ENCODE data around the gene RADIL.

The RADIL gene

DNA sequence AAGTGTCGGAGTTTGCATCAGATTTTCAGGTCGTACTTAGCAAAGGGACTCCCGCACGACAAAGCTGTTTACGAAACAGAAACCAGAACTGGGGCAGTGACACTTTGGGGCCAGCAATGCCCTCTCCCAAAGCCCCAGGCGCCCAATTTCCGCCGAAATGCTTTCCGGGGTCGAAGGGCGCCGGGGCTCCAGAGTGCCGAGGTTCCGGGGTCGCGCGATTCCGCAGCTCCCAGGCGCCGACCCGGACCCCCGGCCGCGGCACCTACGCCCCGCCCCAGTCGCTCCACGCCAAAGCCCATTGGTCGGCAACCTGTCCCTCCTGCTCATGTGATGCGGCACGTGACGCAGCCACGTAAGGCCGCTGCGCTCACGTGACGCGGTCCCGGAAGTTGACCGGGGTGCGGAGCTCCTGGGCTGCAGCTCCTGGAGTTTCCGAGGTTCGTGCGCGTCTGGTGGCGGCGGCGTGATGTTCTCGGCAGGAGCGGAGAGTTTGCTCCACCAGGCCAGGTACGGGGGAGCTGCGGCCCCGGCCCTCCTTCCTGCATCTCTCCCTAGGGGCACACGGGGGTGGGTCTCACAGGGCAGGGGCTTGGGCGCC is 108.2 kb downstream of the RADIL start, which contains the start of gene AP5Z1:
AP5Z1 (plus strand) TSS at position 374 of the 598 bp plus-strand sequence; CDS start at position 467, 93 bp downstream.
- peak; percentile 87 for DNase-seq (ENCODE audit: low read depth, low spot score)

GRCh38 chr7:4774658-4775249 is 108.8 kb downstream of the RADIL start:
- no peak for DNase-seq (ENCODE audit: low read depth, low spot score)

DNA sequence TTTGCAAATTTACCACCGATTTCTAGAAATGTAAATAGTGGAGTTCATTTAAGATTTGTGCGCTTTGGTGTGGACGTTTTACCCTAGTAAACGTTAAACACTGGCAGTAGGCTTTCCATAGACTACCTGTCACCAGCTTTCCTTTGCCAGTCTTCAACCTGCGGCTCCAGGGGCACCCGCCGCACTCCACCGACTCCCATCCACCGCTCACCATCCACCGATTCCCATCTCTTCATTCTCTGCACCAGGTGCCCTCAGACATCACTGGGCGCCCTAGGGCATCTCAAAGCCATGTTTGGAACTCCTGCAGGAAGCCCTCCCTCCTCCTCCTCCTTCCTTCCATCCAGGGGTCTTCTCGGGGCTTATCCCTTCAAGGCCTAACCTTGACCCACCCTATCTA is 109.5 kb downstream of the RADIL start:
- DNase-seq (ENCODE audit: low read depth, low spot score) = no peak

DNA sequence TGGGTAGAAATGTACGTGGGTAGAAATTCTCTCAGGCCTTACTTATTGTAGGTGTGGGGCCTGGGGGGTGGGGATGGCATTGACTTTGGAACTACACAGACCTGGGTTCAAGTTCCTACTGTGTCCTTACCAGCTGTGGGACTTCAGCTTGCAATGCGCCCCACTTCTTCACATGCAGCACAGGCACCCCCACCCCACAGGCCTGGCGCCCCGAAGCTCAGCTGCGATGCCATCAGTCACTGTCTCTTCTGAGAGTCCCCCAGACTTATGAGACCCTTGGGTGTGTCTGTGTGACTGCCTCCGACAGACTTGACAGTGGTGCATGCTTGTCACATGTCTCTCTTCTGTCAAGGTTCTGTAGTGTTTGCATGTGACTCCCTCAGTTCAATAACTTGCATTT is 111.2 kb downstream of the RADIL start:
- DNase-seq (ENCODE audit: low read depth, low spot score) = no peak

DNA sequence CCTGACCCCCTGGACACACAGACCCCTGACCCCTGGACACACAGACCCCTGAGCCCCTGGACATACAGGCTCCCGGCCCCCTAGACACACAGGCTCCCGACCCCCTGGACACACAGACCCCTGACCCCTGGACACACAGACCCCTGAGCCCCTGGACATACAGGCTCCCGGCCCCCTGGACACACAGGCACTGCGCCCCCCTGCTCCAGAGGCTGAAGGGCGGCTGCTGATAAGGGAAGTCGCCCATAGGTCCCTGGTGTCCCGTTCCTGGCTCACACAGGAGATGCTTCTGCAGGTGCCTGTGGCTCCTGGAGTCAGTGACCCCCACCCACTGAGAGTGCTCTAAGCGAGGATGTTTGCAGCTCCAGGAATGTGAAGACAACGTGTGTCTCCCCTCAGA is 111.8 kb downstream of the RADIL start:
- DNase-seq (ENCODE audit: low read depth, low spot score) = no peak

GRCh38 chr7:4770886-4771285 is 112.6 kb downstream of the RADIL start:
- no peak for DNase-seq (ENCODE audit: low read depth, low spot score)

GRCh38 chr7:4769761-4770160 is 113.8 kb downstream of the RADIL start:
- no peak for DNase-seq (ENCODE audit: low read depth, low spot score)

DNA sequence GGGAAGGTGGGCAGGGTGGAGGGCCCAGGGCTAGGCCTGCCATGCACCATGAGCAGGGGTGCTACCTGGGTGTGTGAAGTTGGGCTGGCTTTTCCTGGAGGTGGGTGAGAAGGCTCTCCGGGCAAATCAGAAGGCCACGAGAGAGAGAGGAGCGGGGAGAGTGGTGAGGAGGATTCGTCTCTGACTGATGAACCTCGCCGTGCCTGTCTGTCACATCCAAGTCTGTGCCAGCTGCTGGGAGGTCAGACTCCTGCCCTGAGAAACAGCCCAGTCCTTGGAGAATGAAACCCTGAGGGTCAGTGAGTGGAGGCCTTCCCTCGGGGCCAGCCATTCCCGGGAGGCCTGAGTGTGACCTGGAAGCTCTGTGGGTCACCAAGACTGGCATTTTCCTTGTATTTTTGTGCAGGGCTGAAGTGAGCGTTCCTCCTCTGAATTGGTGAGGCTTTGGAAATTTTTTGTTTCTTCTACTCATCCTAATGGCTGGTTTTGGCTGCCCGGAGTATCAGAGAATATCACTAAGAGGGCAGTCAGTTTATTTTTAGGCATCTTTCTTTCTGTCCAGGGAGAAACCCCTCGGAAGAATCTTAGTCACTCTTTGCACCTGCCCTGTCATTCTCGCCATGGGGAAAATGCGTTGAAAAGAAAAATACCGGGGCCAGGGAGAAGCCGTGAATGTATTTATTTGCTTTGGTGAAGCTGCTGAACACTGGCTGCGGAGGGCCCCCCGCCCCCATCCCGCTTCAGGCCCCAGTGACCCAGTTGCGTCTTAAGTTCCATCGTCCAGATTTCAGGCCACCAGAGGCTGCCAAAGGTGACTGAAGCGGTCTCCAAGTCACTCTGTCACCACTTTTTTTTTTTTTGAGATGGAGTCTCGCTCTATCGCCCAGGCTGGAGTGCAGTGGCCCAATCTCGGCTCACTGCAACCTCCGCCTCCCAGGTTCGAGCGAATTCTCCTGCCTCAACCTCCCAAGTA is 114.6 kb downstream of the RADIL start:
- no peak for DNase-seq (ENCODE audit: low read depth, low spot score)

GRCh38 chr7:4766666-4767519 is 116.6 kb downstream of the RADIL start:
- DNase-seq (ENCODE audit: low read depth, low spot score) = no peak

GRCh38 chr7:4765776-4766490 is 117.6 kb downstream of the RADIL start:
- no peak for DNase-seq (ENCODE audit: low read depth, low spot score)

DNA sequence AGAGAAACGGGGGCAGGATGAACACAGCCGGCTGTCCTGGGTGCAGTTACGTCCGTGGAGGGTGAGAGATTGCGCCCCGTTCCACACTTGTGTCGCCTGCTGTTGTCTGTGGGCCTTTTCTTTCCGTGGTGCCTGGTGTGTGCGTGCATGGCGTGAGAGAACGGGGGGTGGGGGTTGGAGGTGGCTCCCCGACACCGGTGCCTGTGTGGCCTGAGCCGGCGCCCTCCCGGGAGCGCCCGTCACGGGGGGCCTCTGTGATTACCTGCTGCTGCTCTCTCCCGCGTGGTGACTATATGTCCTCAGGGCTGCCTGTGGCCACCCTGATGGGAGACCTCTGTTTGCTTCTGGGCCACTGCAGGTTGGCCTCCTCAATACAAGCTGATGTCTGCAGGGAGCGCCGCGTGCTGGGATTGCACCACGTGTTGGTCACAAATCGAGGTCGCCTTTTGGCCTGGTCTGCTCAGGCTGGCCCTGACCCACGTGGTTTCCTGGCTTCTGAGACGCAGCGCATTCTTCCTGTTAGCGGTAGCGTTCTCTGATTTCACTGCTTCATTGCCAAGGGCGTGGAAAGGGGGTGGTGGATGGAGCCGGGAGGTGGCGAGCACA is 119.0 kb downstream of the RADIL start:
- no peak for DNase-seq (ENCODE audit: low read depth, low spot score)

DNA sequence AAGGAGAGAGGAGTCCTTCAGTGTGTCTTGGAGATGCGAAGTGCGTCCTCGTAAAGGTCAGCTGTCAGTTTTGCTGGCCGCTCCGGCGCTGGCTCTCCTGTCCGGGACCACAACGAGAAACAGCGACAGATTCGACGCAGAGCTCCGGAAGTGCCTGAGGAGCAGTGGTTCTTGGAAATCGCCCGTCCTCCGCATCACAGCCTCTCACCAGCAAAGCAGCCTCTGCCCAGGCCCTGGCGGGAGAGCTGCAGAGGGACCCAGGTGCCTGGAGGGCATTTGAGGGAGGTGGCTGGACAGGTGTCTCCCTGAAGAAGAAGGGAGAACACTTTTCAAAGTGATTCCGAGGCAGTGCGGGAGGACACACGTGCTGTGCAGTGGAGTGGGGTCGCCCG is 119.7 kb downstream of the RADIL start:
- DNase-seq (ENCODE audit: low read depth, low spot score) = no peak

DNA sequence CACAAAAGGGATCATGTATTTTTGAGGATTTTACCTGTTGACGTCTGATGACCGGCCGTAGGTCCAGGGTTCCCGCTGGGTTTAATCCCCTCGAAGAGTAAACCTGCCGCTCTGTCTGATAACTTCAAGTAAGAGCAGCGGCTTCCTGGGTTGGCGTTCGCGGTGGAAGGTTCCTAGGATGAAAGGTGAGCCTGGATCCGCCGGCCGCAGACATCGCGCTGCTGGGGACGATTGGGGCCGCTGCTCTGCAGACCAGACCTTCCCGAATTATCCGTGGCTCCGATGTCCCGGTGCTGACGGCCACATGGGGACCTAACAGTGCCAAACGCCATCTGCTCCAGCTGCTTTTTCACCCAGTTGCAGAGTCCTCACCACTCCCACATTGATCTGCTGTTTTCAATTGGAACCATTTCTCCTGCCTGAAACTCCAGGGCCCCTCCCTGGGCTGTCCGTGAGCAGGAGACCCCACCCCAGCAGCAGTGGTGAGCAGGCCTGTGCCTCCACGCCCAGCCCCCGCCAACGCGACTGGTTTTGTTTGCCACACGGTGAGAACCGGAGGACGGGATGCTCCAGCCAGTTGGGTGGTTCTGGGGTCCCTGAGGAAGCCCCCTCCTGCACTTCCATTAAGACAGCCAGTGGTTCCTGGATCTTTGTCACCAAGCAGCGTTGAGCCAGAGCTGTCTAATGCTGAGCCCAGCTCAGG is 120.3 kb downstream of the RADIL start:
- DNase-seq (ENCODE audit: low read depth, low spot score) = no peak

- no peak for DNase-seq (ENCODE audit: low read depth, low spot score)
Observed at GRCh38 chr7:4762121-4763055, 121.1 kb downstream of the RADIL start.

GRCh38 chr7:4760952-4761351 is 122.6 kb downstream of the RADIL start:
- no peak for DNase-seq (ENCODE audit: low read depth, low spot score)

- DNase-seq (ENCODE audit: low read depth, low spot score) = no peak
Observed at GRCh38 chr7:4759211-4759610, 124.3 kb downstream of the RADIL start.

GRCh38 chr7:4758791-4759190 is 124.7 kb downstream of the RADIL start:
- DNase-seq (ENCODE audit: low read depth, low spot score) = no peak

- DNase-seq (ENCODE audit: low read depth, low spot score) = no peak
Observed at GRCh38 chr7:4758111-4758510, 125.4 kb downstream of the RADIL start.

GRCh38 chr7:4755045-4755444 is 128.5 kb downstream of the RADIL start:
- DNase-seq (ENCODE audit: low read depth, low spot score) = no peak
